CD4-positive, alpha-beta T cell treated with Interleukin-10 for 1 hour (primary cell): ENCODE data around the gene EXOC4.
"Not testable (repeated sequence)": the region's sequence is repeated elsewhere in the genome, so short reads cannot be mapped to it uniquely, and the experiment has no call there.

Experiments
- DNase-seq: peaks from one replicate; pipeline ENCODE4 v3.0.0-alpha.2; 2020

Gene EXOC4

DNA sequence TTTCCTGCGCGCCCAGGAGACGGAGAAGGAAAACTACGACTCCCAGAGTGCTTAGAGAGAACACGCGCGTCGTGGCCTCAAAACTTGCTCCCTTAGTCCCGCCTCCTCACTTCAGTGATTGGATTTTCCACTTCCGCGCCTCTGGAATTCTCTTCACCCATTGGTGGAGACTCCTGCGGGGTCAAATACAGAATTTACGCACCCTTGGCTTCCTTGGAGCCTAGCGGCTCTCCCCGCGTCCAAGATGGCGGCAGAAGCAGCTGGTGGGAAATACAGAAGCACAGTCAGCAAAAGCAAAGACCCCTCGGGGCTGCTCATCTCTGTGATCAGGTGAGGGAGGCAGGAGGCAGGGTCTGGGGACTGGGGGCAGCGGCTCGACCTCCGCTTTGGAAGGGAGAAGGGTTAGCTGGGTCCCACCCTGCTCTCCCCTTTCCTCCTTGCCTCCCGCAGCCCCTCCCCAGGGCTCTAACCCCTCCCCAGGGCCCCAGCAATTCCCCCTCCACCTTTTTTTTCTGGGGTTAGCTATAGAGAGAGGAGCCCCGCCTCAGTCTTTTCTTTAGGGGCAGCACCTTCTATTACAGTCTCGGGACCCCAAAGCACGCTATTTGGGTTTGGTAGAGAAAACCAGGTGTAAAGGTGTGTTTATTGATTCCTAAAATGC, at the start of gene EXOC4:
Gene EXOC4 (plus strand): TSS at position 221 of the 661 bp plus-strand sequence.
- peak; percentile 99 for DNase-seq

GRCh38 chr7:133203490-133203889, 49.4 kb upstream of the EXOC4 start:
- DNase-seq: no peak

DNA sequence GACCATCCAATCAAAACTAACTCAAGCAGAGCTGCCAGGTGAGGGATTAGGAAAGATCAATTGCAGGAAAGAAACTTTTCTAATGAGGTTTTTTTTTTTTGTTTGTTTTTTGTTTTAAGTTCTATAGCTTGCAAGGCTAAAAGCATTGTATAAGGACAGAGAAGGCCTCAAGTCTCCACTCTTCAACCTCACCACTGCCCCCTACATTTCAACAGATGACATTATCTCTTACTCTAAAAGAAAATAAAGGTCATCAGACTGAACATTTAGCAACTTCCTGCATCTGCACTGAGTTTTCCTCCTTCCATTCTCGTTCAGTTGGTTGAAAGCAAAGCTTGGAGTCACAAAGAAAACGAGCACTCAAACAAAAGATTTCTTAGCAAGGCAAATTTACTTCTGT, 45.2 kb upstream of the EXOC4 start:
- DNase-seq: no peak

- DNase-seq: not testable (repeated sequence)
Observed at GRCh38 chr7:133210817-133211216, 42.1 kb upstream of the EXOC4 start.

GRCh38 chr7:133213772-133214171, 39.1 kb upstream of the EXOC4 start:
- not testable (repeated sequence) for DNase-seq

DNA sequence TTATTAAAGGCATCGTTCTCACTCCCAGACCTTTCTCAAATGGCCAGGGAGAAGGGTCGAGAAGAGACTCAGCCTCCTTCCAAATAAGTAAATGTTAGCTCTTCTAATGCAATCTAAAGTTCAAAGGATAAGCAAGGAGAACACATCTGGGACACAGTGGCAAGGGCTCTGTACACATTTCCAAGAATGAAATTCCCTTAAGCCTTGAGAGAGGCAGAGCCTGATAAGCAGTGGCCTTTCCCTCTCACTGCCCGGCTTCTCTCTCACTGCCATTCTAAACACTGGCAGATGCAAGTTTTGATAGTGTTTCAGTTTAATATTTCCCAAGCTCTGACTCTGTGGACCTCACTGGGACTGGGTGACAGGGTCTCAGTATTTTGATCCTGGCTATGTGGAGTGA, 35.1 kb upstream of the EXOC4 start:
- DNase-seq: no peak

GRCh38 chr7:133230591-133231194, 22.2 kb upstream of the EXOC4 start:
- peak; percentile 54 for DNase-seq

GRCh38 chr7:133233142-133233541, 19.7 kb upstream of the EXOC4 start:
- no peak for DNase-seq

DNA sequence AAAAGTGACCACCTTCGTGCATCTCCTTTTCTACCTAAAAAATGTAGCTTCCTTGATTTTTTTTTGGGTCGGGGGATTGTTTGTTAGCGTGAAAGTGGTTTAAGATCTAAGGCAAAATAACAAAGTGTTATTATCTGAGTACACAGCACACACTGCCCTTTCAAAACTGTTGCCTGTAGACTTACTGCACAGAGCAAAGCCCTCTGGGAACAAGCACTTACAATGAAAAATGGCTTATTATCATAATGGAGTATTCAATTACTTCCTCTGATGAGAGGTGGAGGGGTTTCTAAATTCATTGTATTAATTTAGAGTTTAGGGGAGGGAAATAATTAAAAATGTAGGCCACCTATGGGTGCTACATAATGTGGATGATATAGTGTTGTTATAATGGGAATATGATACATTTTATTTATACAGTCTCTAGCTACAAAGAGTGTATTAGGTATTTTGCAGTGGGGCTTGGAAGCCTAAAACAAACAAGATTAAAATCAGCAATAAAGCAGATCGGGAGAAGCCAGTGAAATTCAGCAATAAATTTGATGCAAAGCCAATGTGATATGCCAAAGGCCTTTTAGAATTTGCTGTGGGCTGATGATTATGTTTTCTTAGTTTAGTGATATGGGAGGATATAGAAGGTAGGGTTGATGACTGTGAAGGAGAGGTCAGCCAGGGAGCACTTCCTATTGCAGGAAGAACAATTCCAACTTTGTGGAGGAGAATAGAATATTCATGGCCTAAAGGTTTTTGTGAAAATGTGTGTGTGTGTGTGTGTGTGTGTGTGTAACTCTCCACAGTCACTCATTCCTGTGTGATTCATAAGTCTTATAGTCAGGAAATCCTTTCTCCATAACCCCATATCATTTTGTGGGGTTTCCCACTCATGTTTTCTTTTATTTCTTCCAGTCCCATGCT, 17.7 kb upstream of the EXOC4 start:
- DNase-seq: no peak

DNA sequence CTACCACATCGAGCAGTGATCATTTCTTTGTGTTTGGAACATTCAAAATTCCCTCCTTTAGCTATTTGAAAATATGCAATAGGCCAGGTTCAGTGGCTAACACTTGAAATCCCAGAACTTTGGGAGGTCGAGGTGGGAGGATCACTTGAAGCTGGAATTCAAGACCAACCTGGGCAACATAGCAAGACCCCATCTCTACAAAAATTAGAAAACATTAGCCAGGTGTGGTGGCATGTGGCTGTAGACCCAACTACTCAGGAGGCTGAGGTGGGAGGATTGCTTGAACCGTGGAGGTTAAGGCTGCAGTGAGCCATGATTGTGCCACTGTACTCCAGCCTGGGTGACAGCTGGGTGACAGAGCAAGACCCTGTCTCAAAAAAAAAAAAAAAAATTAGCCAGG, 15.3 kb upstream of the EXOC4 start:
- DNase-seq: no peak

- DNase-seq: no peak
Observed at GRCh38 chr7:133240302-133240701, 12.6 kb upstream of the EXOC4 start.

- DNase-seq: no peak
Observed at GRCh38 chr7:133246558-133246957, 6.3 kb upstream of the EXOC4 start.

- DNase-seq: no peak
Observed at GRCh38 chr7:133248901-133249300, 4.0 kb upstream of the EXOC4 start.

DNA sequence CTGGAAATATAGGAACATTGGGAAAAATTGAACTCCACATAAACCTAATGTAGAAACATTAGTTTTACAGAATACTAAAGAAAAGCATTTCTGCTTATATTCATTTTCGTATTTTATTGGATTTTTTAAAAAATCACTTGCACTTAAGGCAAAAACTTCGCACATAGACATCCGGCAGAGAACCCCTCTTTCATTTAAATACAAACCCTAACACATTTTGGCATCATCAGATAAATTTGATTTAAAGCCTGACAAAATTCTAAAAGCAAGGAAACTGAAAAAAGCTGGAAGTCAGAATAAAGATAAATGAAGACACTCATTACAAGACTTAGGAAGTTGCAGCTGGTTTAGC, 396 bp upstream of the EXOC4 start:
- DNase-seq: no peak

DNA sequence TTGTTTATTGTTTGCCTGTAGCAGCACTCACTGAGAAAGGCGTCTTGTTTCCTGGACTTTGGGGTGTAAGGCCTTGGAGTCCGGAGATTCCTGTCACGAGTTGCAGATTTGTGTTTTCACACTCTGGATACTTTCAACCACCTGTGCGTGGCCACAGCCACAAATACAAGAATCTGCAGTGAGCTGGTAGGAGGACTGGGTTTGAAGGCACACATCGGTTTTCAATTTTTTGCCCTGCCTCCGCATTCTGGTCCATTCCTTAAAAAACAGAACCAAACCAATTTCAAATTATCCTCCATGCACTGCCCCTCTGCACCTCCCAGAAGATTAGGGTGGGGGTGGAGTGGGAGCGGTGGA, 619 bp downstream of the EXOC4 start:
- peak; percentile 32 for DNase-seq

GRCh38 chr7:133255486-133255885, 2.6 kb downstream of the EXOC4 start:
- no peak for DNase-seq

GRCh38 chr7:133258174-133258573, 5.3 kb downstream of the EXOC4 start:
- DNase-seq: no peak

- DNase-seq: no peak
Observed at GRCh38 chr7:133265821-133266220, 12.9 kb downstream of the EXOC4 start.

GRCh38 chr7:133268355-133268754, 15.5 kb downstream of the EXOC4 start:
- no peak for DNase-seq

- no peak for DNase-seq
Observed at GRCh38 chr7:133272336-133272735, 19.5 kb downstream of the EXOC4 start.

- DNase-seq: no peak
Observed at GRCh38 chr7:133273227-133273626, 20.3 kb downstream of the EXOC4 start.

DNA sequence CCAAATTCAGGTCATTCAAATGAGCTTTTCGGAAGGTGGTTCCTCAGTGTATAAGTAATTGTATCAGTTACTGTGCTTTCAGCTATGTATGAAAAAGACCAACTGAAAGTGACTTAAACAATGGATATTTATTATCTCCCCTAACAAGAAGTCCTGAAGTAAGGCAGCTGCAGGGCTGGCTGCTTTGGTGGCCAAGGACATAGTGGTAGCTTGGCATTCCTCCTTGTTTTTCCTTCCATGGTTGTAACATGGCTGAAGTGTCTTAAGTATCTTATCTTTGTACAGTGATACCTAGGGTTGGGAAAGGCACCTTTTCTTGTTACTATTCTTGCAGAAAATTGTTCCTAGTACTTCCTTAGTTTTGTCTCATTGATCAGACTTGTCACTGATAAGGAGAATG, 21.4 kb downstream of the EXOC4 start:
- DNase-seq: no peak

DNA sequence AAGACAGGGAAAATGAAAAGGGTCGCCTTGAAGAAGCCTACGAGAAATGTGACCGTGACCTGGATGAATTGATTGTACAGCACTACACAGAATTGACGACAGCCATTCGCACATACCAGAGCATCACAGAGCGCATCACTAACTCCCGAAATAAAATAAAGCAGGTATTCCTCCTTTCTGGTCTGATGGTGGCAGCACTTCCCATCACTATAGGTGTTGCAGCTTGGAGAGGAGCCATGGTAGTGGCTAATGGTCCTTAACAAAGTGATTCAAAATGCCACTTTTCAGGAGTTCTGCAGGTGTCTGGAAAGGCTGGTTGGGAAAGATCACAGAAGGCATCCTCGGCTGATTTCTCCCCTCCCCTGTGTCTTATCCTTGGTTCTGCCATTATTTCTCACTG, 22.1 kb downstream of the EXOC4 start:
- no peak for DNase-seq

DNA sequence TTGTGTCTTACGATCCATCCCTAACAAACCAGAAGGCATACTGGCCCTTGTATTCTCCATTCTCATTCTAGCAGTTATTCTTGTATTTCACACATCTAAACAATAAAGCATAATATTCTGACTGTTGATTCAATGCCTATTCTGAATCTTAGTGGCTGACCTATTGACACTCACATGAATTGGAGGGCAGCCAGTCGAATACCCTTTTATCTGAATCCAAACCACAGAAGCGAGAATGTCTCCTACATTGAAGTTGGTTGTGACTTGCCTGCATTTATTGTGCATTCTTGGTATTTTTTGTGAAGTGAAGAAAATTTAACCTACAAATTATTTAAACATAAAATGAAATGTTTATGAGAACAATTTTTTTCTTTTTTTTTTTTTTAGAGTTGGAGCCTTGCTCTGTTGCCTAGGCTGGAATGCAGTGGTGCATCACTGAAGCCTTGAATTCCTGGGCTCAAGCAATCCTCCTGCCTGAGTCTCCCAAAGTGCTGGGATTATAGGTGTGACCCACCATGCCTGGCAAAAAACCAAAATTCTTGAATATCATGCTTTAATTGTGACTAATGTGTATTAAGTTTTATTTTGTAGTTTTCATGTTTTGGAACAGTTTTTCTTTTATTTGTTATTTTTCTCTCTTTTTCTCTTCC, 22.7 kb downstream of the EXOC4 start:
- no peak for DNase-seq
